Measurements from ENCODE around the gene RAB4B.

DNA sequence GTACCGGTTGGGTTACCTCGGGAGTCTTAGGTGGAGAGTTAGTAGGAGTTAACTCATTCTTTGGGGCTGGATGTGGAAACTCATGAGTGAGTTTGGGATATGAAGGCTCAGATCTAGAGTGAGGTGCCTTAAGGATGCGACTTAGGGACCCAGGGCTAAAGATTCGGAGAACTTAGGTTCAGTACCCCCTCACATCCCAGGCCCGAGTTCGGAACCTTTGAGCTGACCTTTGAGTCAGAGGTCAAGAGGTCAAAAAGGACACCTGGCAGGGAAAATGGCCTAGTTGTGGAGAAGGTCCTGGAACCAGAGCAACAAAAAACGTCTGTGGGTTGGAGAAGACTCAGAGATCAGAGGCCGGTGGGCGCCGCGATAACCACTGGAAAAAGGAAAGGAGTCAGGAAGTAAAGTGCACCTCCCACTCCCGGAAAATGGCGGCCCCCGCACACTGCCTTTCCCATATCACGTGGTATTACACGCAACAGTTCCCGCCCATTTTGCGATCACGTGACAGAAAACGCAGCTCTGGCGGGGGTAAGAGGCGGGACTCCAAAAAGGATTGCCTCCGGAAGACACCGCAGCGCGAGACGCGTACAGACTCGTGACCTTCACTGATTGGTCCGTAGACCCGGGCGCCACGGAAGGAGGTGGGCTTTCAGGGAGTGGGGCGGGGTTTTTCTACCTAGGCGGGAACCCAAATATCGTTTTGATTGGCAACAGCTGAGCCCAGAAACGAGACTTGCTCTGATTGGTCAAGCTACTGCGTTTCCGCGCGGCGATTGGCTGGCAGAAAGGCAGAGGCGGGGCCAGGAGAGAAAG lies 27.8 kb upstream of the RAB4B start, which contains the start of gene ACTMAP:
- TF ChIP-seq, protein P1, sequence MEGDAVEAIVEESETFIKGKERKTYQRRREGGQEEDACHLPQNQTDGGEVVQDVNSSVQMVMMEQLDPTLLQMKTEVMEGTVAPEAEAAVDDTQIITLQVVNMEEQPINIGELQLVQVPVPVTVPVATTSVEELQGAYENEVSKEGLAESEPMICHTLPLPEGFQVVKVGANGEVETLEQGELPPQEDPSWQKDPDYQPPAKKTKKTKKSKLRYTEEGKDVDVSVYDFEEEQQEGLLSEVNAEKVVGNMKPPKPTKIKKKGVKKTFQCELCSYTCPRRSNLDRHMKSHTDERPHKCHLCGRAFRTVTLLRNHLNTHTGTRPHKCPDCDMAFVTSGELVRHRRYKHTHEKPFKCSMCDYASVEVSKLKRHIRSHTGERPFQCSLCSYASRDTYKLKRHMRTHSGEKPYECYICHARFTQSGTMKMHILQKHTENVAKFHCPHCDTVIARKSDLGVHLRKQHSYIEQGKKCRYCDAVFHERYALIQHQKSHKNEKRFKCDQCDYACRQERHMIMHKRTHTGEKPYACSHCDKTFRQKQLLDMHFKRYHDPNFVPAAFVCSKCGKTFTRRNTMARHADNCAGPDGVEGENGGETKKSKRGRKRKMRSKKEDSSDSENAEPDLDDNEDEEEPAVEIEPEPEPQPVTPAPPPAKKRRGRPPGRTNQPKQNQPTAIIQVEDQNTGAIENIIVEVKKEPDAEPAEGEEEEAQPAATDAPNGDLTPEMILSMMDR (conservative IDR thresholded peaks at IDR 0.05 in 1 of 2, IDR thresholded peaks at IDR 0.05 in 1 of 2; ENCODE audit: low read depth in 1 of 2, low read length in 2 of 2) = no peak
- no peak for TF ChIP-seq EZH2 (IDR thresholded peaks at IDR 0.05; ENCODE audit: low read length, missing control alignments)
